GM12878 (cell line): ENCODE measurements around the gene NSDHL. TPM values are rescaled to one million over a fixed set of nuclear protein-coding genes. Genes with fewer than 3 reads are reported as not detected.

ENCODE experiments used
- ATAC-seq: fragments of 200-7000 bp; cut with Tn5 transposase; 3 replicates; pipeline ENCODE4 v1.9.1; 2020; ENCODE audit warnings: mild to moderate bottlenecking, moderate library complexity
- BruUV-seq: library from RNA; stranded (reverse); fragments of 400-500 nt; replicated peaks from 2 replicates; lab custom pipeline; 2021; lab: Mats Ljungman, UMichigan
- CTCF ChIA-PET: fragments of 300-600 bp; sonication (Branson Sonifier 250); formaldehyde crosslinking; extraction: SDS; loops from one replicate; lab custom pipeline; 2021; ENCODE audit warnings: inconsistent platforms; lab: Yijun Ruan, JAX
- POLR2A ChIA-PET: fragments of 350-600 bp; formaldehyde crosslinking; extraction: SDS; loops from one replicate; lab custom pipeline; 2021; ENCODE audit warnings: inconsistent platforms; lab: Charles Lee
- RAD21 ChIA-PET: fragments of 300-600 bp; sonication (Branson Sonifier 250); formaldehyde crosslinking; loops from one replicate; lab custom pipeline; 2023; ENCODE audit warnings: antibody characterized with exemption; ENCODE audit not compliant: unreplicated experiment; lab: Charles Lee
- SMC1A ChIA-PET: fragments of 300-600 bp; sonication (Branson Sonifier 250); formaldehyde crosslinking; loops from one replicate; lab custom pipeline; 2023; ENCODE audit not compliant: unreplicated experiment, uncharacterized antibody; lab: Charles Lee
- DNase-seq: peaks from one replicate; pipeline ENCODE4 v3.0.0-alpha.2; 2011; ENCODE audit warnings: low read depth, low spot score
- FAIRE-seq: peaks from 3 replicates; lab custom pipeline; 2011; peaks lifted over from hg19 to GRCh38; lab: Jason Lieb, UNC
- H2AFZ ChIP-seq: 2 replicates; pipeline ENCODE4 v1.6.0; 2011; ENCODE audit warnings: low read depth, low read length, control low read depth; ENCODE audit not compliant: control insufficient read depth
- H3K27ac ChIP-seq: 2 replicates; pipeline ENCODE4 v1.5.1; 2011; ENCODE audit warnings: control low read depth; ENCODE audit not compliant: control insufficient read depth, insufficient read depth
- H3K27me3 ChIP-seq, 2 experiments: replicated peaks in 1 of 2; 2 replicates each; pipeline versions ENCODE4 v1.6.0 to v1.6.1; 2011; ENCODE audit warnings: low read length in 1 of 2; ENCODE audit not compliant: control insufficient read depth in 2 of 2, insufficient read depth in 2 of 2
- H3K36me3 ChIP-seq, 2 experiments: 2 replicates each; pipeline ENCODE4 v1.5.1; 2011; ENCODE audit warnings: low read length in 1 of 2; ENCODE audit not compliant: control insufficient read depth in 2 of 2, insufficient read depth in 2 of 2
- H3K4me1 ChIP-seq: 2 replicates; pipeline ENCODE4 v1.6.1; 2011; ENCODE audit warnings: mild to moderate bottlenecking, low read length, moderate library complexity, mixed read lengths; ENCODE audit not compliant: control insufficient read depth, insufficient read depth
- H3K4me2 ChIP-seq: 2 replicates; pipeline ENCODE4 v1.6.0; 2011; ENCODE audit warnings: control low read depth; ENCODE audit not compliant: control insufficient read depth, insufficient read depth
- H3K4me3 ChIP-seq: fragments of 200-600 bp; sonication (generic); 2 replicates; pipeline ENCODE4 v1.5.1; 2016
- H3K79me2 ChIP-seq: 2 replicates; pipeline ENCODE4 v1.6.0; 2011; ENCODE audit warnings: low read length; ENCODE audit not compliant: control insufficient read depth, insufficient read depth
- H3K9ac ChIP-seq: 2 replicates; pipeline ENCODE4 v1.8.0; 2011; ENCODE audit warnings: low read length, control low read depth, mixed read lengths; ENCODE audit not compliant: control insufficient read depth, insufficient read depth
- H3K9me3 ChIP-seq: replicated peaks from 3 replicates; pipeline ENCODE4 v1.5.1; 2011; ENCODE audit warnings: mild to moderate bottlenecking, low read length; ENCODE audit not compliant: control insufficient read depth, insufficient read depth
- H4K20me1 ChIP-seq: 2 replicates; pipeline ENCODE4 v1.6.0; 2011; ENCODE audit not compliant: control insufficient read depth, insufficient read depth
- MEF2A ChIP-seq: IDR thresholded peaks from 2 replicates; pipeline ENCODE4 v1.6.1; 2011; ENCODE audit warnings: low read depth, mild to moderate bottlenecking, low read length, moderate library complexity; ENCODE audit not compliant: insufficient read depth
- NBN ChIP-seq: fragments of 450-650 bp; IDR thresholded peaks from 2 replicates; pipeline ENCODE4 v1.6.1; 2016
- WGBS: methylation state at CpG from one replicate; pipeline ENCODE4 v1.1.6; 2016; ENCODE audit warnings: low lambda C conversion rate; ENCODE audit not compliant: insufficient replicate concordance, insufficient coverage; ENCODE audit errors: missing lambda C conversion rate; 5-methylcytosine and 5-hydroxymethylcytosine counted together
- in situ Hi-C: fragments of 300-500 bp; cut with MboI; formaldehyde crosslinking; loops from 9 replicates; pipeline ENCODE4 v1.14.3; 2018; ENCODE audit warnings: mixed read lengths
- intact Hi-C: fragments of 100-400 bp; cut with micrococcal nuclease; formaldehyde crosslinking; loops from one replicate; pipeline ENCODE4 v1.14.2; 2022; ENCODE audit not compliant: unreplicated experiment
- polyA plus RNA-seq, 11 experiments: library from polyadenylated mRNA; depleted of rRNA in 4 of 11; unstranded in 6 of 11; stranded (reverse) in 5 of 11; fragments of >200 nt; fragmentation: Nextera tagmentation in 4 of 11; fragmentation: Illumina TruSeq in 1 of 11; extraction: Ambion mirVana in 4 of 11; extraction: Trizol in 1 of 11; gene quantifications; 1 replicate in 1 of 11; 2 replicates in 10 of 11; pipeline versions ENCODE4 v1.2.1 to v1.2.3, GENCODE V29; 2011 to 2016; ENCODE audit warnings: inconsistent platforms in 2 of 11, missing spikeins in 2 of 11, low read depth in 1 of 11
- total RNA-seq, 4 experiments: library from RNA; depleted of rRNA in 3 of 4; stranded (reverse); fragments of >200 nt in 3 of 4; fragmentation: Illumina TruSeq in 1 of 4; extraction: Trizol in 1 of 4; gene quantifications; 2 replicates each; pipeline versions ENCODE4 v1.2.1 to v1.2.3, GENCODE V29; 2013 to 2021
- TF ChIP-seq, protein P1 (sequence below): IDR thresholded peaks from 2 replicates; pipeline ENCODE4 v1.6.1; 2012; ENCODE audit warnings: low read depth, low read length, improper control_type of control experiment
- TF ChIP-seq, protein P2 (sequence below): fragments of 450-650 bp; IDR thresholded peaks from 2 replicates; pipeline ENCODE4 v1.6.1; 2017; ENCODE audit warnings: mild to moderate bottlenecking

Gene NSDHL
- total and polyA plus RNA-seq, 10 of the 15 experiments (the other 5 are each of a cell fraction or from before 2014, with no cell fraction given), result 16.9 to 37.1 (median 26.9) TPM

DNA sequence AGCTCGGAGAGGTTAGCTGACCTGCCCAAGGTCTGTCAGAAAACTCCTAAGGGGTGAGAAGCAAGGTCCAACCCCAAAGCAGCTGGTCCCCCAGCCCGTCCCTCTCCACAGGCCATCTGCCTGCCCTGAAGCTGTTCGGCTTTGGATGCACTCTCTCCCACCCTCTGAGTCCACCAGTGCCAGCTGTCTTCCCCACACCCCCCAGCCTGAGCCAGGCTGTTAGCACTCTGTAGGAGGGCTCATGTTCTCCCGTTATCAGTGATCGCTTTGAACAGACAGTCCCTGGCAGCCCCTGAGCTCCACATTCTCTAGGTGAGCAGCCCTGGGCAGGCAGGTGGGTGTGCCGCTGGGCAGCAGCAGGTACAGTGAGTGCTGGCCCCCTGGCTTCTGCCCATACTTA, 83.0 kb downstream of the NSDHL start:
- 34% methylated on average over 5 of the region's 6 CpGs for WGBS
- ChIA-PET CTCF (interaction anchor here (1.1 to 2.3 kb wide), 4 partner anchors 8 to 20 kb away, joined by 3 to 8 read pairs (median 6); no protein-coding TSS in a partner anchor), POLR2A (no interaction called here), RAD21 (no interaction called here), SMC1A (no interaction called here)
- no peak for ATAC-seq
- H3K27ac ChIP-seq, result no peak overlapping the region
- no TSS peak for BruUV-seq
- in situ Hi-C loops (no loop called here), intact Hi-C loops (no loop called here)
- H3K9me3 ChIP-seq, result no peaks in the 10 kb centered on the region
- TF ChIP-seq, protein P1, sequence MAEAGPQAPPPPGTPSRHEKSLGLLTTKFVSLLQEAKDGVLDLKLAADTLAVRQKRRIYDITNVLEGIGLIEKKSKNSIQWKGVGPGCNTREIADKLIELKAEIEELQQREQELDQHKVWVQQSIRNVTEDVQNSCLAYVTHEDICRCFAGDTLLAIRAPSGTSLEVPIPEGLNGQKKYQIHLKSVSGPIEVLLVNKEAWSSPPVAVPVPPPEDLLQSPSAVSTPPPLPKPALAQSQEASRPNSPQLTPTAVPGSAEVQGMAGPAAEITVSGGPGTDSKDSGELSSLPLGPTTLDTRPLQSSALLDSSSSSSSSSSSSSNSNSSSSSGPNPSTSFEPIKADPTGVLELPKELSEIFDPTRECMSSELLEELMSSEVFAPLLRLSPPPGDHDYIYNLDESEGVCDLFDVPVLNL, result no peak
- no peak for TF ChIP-seq MEF2A
- no peak for TF ChIP-seq NBN
- TF ChIP-seq, protein P2, sequence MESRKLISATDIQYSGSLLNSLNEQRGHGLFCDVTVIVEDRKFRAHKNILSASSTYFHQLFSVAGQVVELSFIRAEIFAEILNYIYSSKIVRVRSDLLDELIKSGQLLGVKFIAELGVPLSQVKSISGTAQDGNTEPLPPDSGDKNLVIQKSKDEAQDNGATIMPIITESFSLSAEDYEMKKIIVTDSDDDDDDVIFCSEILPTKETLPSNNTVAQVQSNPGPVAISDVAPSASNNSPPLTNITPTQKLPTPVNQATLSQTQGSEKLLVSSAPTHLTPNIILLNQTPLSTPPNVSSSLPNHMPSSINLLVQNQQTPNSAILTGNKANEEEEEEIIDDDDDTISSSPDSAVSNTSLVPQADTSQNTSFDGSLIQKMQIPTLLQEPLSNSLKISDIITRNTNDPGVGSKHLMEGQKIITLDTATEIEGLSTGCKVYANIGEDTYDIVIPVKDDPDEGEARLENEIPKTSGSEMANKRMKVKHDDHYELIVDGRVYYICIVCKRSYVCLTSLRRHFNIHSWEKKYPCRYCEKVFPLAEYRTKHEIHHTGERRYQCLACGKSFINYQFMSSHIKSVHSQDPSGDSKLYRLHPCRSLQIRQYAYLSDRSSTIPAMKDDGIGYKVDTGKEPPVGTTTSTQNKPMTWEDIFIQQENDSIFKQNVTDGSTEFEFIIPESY, result no peak
- H3K4me2 ChIP-seq, result no peak overlapping the region
- no peaks in the 10 kb centered on the region for H3K79me2 ChIP-seq
- no peak overlapping the region for H3K4me3 ChIP-seq
- no peak for DNase-seq
- no peaks in the 10 kb centered on the region for H3K36me3 ChIP-seq
- H2AFZ ChIP-seq, result no peak overlapping the region
- H3K4me1 ChIP-seq, result peaks cover 5% of the 10 kb centered on the region
- H3K27me3 ChIP-seq, result no peaks in the 10 kb centered on the region
- H4K20me1 ChIP-seq, result no peaks in the 10 kb centered on the region
- no peak overlapping the region for H3K9ac ChIP-seq
- no peak for FAIRE-seq
